Measurements from ENCODE around the gene STARD5.
A peak's percentile ranks its signal among the peaks of the same experiment; 100 is the strongest.

The STARD5 gene

DNA sequence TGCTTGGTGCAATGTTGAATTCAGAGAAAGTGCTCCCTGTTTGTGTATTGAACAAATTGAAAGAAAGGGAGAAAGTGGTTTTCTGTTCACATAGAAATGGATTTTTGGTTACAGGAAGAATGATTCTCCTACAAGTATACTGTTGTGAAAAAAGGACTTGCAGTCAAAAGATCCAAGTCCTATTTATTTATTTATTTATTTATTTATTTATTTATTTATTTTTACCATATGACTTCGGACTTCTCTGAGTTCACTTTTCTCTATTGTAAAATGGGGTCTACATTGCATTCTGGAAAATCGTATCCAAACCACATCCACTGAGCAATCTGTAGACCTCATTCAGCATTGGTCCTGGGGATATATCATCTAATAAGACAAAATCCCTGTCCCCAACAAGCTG is 46.1 kb downstream of the STARD5 start:
- peaks cover 12% of the 10 kb centered on the region; the same call in 1 of the 2 replicates for H3K9me3 ChIP-seq (ENCODE audit: insufficient read depth, low read depth, low read length)
- no peaks in the 10 kb centered on the region for H4K20me1 ChIP-seq (ENCODE audit: insufficient read depth, low read length, poor library complexity, severe bottlenecking)
- no peaks in the 10 kb centered on the region for H3F3A ChIP-seq (ENCODE audit: low read depth)
- H3K4me2 ChIP-seq (ENCODE audit: low read depth, low read length, poor library complexity, severe bottlenecking): no peak overlapping the region
- no peak overlapping the region for H3K4me3 ChIP-seq (ENCODE audit: low read length, poor library complexity, severe bottlenecking)
- no peaks in the 10 kb centered on the region for H3K9me2 ChIP-seq (replicated peaks; ENCODE audit: low read depth, low read length)
- no peaks in the 10 kb centered on the region for H3K27me3 ChIP-seq (ENCODE audit: insufficient read depth, low read length, poor library complexity, severe bottlenecking)
- H2AFZ ChIP-seq (ENCODE audit: low read length): no peak overlapping the region
- TF ChIP-seq, protein P1, sequence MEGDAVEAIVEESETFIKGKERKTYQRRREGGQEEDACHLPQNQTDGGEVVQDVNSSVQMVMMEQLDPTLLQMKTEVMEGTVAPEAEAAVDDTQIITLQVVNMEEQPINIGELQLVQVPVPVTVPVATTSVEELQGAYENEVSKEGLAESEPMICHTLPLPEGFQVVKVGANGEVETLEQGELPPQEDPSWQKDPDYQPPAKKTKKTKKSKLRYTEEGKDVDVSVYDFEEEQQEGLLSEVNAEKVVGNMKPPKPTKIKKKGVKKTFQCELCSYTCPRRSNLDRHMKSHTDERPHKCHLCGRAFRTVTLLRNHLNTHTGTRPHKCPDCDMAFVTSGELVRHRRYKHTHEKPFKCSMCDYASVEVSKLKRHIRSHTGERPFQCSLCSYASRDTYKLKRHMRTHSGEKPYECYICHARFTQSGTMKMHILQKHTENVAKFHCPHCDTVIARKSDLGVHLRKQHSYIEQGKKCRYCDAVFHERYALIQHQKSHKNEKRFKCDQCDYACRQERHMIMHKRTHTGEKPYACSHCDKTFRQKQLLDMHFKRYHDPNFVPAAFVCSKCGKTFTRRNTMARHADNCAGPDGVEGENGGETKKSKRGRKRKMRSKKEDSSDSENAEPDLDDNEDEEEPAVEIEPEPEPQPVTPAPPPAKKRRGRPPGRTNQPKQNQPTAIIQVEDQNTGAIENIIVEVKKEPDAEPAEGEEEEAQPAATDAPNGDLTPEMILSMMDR (conservative IDR thresholded peaks at IDR 0.05; ENCODE audit: low read length): no peak
- no peak for TF ChIP-seq EZH2phosphoT487 (IDR thresholded peaks at IDR 0.05; ENCODE audit: borderline replicate concordance)
- no peaks in the 10 kb centered on the region for H3K36me3 ChIP-seq (ENCODE audit: insufficient read depth, low read length)
- H3K9ac ChIP-seq (ENCODE audit: low read depth, low read length, poor library complexity, severe bottlenecking): no peak overlapping the region
- H3K4me1 ChIP-seq (ENCODE audit: insufficient read depth, low read length, poor library complexity, severe bottlenecking): peaks cover 16% of the 10 kb centered on the region
- H3K79me2 ChIP-seq (ENCODE audit: insufficient read depth, low read length): no peaks in the 10 kb centered on the region

DNA sequence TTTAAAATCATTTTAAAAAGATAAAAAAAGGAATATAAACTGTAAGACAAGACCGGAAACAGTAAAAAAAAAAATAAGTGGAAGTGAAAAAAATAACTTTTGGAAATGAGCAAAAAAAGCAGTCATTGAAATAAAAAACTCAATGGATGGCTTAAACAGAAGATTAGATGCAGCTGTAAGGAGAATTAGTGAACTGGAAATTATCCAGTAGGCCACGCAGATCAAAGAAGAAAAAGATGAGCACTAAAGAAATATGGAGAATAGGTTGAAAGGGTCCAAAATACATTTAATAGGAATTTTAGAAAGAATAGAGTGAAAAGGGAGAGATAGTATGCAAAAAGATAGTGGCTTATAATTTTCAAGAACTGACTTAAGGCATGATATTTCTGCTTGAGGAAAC is 47.0 kb downstream of the STARD5 start:
- Histone ChIP-seq H3K4me1 (ENCODE audit: insufficient read depth, low read length, poor library complexity, severe bottlenecking) (peaks cover 16% of the 10 kb centered on the region), H3K9me3 (ENCODE audit: insufficient read depth, low read depth, low read length) (peaks cover 12% of the 10 kb centered on the region; the same call in 1 of the 2 replicates), H3K27me3 (ENCODE audit: insufficient read depth, low read length, poor library complexity, severe bottlenecking) (no peaks in the 10 kb centered on the region), H3K4me2 (ENCODE audit: low read depth, low read length, poor library complexity, severe bottlenecking) (no peak overlapping the region), H3K9me2 (replicated peaks; ENCODE audit: low read depth, low read length) (no peaks in the 10 kb centered on the region), H3K9ac (ENCODE audit: low read depth, low read length, poor library complexity, severe bottlenecking) (no peak overlapping the region), H3K36me3 (ENCODE audit: insufficient read depth, low read length) (no peaks in the 10 kb centered on the region), H3K4me3 (ENCODE audit: low read length, poor library complexity, severe bottlenecking) (no peak overlapping the region), H3F3A (ENCODE audit: low read depth) (no peaks in the 10 kb centered on the region), H4K20me1 (ENCODE audit: insufficient read depth, low read length, poor library complexity, severe bottlenecking) (no peaks in the 10 kb centered on the region), H2AFZ (ENCODE audit: low read length) (no peak overlapping the region), H3K79me2 (ENCODE audit: insufficient read depth, low read length) (no peaks in the 10 kb centered on the region)
- TF ChIP-seq EZH2phosphoT487 (IDR thresholded peaks at IDR 0.05; ENCODE audit: borderline replicate concordance): no peak
- TF ChIP-seq, protein P1 (conservative IDR thresholded peaks at IDR 0.05; ENCODE audit: low read length): no peak

DNA sequence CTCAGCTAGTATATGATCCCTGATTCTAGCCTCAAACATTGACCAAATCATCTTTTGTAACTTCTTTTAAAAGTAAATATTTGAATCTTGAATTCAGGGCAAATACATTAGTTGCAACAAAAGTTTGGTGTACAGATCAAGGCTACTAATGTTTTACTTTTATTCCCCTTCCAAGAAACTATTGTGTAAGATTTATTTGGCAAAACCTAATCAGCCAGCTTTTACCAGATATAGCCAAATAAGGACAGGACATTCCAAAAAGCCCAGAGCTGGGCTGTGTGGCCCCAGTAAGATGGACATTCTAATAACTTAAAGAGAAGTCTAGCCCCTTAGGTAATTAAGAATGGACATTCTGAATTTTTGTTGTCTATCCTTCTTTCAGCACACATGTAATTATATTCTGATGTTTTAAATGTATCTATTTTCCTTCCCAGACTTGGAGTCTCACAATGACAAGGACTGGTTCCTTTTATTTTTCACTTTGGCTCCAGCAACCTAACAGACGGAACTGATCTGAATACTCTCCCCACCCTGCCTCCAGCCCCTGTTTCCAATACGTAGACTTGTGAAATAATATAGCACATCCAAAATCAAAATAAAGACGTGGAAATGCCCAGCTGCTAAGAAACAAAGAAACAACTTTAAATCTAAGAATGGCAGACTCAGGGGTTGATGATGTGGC is 48.1 kb downstream of the STARD5 start:
- peak overlapping the region; percentile 18 for H3K4me2 ChIP-seq (ENCODE audit: low read depth, low read length, poor library complexity, severe bottlenecking)
- peak overlapping the region; percentile 50 for H2AFZ ChIP-seq (ENCODE audit: low read length)
- no peak overlapping the region for H3K4me3 ChIP-seq (ENCODE audit: low read length, poor library complexity, severe bottlenecking)

More for the DNA sequence above, 48.1 kb downstream of the STARD5 start:
- Histone ChIP-seq H3K36me3 (ENCODE audit: insufficient read depth, low read length) (no peaks in the 10 kb centered on the region), H3K4me1 (ENCODE audit: insufficient read depth, low read length, poor library complexity, severe bottlenecking) (peaks cover 16% of the 10 kb centered on the region), H3K9me2 (replicated peaks; ENCODE audit: low read depth, low read length) (no peaks in the 10 kb centered on the region), H4K20me1 (ENCODE audit: insufficient read depth, low read length, poor library complexity, severe bottlenecking) (no peaks in the 10 kb centered on the region), H3K9ac (ENCODE audit: low read depth, low read length, poor library complexity, severe bottlenecking) (peak overlapping the region; percentile 29), H3K9me3 (ENCODE audit: insufficient read depth, low read depth, low read length) (peaks cover 12% of the 10 kb centered on the region; the same call in 1 of the 2 replicates), H3K79me2 (ENCODE audit: insufficient read depth, low read length) (no peaks in the 10 kb centered on the region), H3K27me3 (ENCODE audit: insufficient read depth, low read length, poor library complexity, severe bottlenecking) (no peaks in the 10 kb centered on the region), H3F3A (ENCODE audit: low read depth) (no peaks in the 10 kb centered on the region)
- TF ChIP-seq, protein P1 (conservative IDR thresholded peaks at IDR 0.05; ENCODE audit: low read length): no peak
- no peak for TF ChIP-seq EZH2phosphoT487 (IDR thresholded peaks at IDR 0.05; ENCODE audit: borderline replicate concordance)
